NCI-H460 (cell line): Measurements from ENCODE around the gene BAIAP2L2. TPM values are rescaled to one million over a fixed set of nuclear protein-coding genes. Genes with fewer than 3 reads are reported as not detected.

Experiments used
- DNase-seq: peaks from one replicate; pipeline ENCODE4 v3.0.0-alpha.2; 2016; ENCODE audit warnings: low read depth; ENCODE audit errors: extremely low read depth
- total RNA-seq: library from RNA; depleted of rRNA; stranded (reverse); fragments of >200 nt; shearing (Covaris generic); gene quantifications from 2 replicates; pipeline ENCODE4 v1.2.3, GENCODE V29; 2014

The BAIAP2L2 gene
- total RNA-seq, 1 experiment from 2014 or later, result not detected

- no peak for DNase-seq
These were observed 1.7 kb downstream of the BAIAP2L2 start for GRCh38 chr22:38108561-38109319.

DNA sequence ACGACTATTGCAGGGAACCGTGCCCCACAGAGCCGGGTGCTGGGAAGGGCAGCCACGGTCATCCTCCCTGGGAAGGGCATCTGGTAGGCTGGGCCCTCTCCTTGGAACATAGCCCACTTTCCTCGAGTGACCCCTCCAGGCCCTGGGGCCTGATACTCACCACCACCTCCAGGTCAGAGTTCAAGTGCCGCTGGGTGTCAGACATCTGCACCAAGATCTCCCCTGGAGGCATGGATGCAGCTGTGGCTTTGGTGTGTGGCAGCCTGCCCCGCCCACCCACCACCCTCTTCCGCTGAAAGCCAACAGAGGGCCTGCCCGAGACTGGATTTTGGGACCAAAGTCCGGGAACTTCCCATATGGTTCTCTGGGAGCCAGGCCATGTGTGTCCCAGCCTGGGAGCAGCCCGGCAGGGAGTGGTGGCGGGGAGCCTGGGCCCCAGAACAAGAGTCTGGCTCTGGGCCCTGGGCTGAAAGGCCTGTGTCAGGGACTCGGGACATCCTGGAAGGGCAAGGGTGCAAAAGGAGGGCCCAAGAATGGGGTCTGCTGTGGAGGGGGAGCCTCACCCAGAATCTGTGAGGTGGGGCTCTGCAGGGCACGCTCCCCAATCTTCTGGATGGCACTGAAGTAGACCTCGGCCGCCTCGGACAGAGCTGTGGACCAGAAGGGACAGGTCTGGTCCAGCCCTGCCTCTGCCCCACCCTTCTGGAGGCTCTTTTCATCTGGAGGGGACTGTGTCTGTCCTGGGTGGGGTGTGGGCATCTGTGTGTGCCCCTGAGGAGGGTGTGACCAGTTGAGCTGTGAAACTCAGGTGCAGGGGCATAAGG is 2.6 kb downstream of the BAIAP2L2 start:
- DNase-seq, result no peak

- DNase-seq, result no peak
These were observed 3.5 kb downstream of the BAIAP2L2 start for GRCh38 chr22:38106814-38107578.

DNA sequence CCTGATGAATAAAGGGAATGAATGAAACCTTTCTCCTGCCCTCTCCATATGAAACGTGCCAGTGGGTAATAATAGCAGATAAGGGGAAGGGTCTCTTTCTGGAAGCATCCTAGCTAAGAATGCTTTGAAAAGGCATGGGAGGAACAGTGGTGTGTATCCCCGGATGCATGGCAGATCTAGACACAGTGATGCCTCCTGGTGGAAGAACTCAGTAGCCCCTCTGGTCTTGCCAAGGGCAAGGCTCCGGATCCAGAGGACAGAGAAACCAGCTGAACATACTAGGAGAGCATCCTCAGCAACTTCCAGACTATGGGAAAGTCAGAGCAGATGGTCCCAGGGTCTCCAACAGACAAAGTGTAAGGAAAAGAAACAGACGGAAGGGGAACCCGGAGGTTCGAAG is 6.4 kb downstream of the BAIAP2L2 start:
- DNase-seq, result no peak

- DNase-seq, result no peak
These were observed 6.8 kb downstream of the BAIAP2L2 start for GRCh38 chr22:38103641-38104040.

DNA sequence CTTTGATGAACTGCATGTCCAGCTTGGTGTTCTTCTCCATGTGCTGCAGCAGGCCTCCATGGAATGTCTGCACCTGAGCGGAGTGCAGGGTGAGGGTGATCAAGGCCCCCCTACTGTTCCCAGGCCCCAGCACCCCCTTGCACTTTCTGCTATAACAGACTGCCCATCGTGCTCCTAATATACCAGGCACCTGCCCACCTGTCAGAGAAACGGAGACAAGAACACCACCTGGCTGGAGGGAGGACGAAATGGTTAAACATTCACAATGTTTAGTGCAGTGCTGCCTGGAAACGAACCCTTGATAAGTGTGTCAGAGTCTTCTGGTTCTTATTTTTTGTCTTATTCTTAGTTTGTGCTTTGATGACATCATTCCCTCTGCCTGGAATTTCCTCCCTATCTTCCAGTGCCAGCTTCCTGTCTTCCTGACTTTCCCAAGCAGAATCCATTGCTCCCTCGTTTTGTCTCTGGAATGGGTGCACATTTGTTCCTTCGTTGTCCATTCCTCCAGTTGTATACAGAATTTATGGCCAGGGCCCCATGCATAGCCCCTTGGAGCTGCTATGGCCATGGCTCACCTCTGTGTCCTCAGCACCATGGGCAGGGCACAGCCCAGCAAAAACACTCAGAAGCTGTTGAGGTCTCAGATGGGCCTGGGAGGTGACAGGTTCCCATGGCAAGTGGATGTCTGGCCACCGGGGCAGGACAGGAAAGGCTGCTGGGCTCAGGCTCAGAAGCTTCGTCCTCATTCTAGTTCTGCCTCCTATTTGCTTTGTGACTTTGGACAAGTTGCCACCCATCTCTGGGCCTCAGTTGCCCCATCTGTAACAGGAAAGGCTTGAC is 11.9 kb downstream of the BAIAP2L2 start:
- no peak for DNase-seq

- no peak for DNase-seq
These were observed 12.7 kb downstream of the BAIAP2L2 start for GRCh38 chr22:38097557-38098409.

DNA sequence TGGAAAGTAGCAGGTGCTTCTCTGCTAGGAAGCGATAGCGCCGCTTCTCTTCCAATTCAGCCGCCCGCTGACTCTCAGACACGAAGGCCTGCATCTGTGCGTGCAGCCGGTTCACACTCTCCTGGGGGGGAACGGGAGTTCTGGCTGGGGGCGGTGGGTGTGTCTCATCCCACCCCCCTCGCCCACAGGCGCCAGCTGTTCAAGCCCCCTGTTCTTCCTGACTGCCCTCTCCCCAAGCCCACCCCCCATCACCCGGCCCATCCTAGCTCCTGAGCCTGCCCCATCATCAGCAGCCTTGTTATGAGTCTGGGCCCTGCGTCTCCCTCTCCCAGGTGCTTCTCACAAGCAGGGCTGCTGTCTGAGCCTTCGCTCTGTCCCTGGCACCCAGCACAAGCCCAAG is 13.4 kb downstream of the BAIAP2L2 start:
- DNase-seq, result no peak

GRCh38 chr22:38089474-38089851 is 21.0 kb downstream of the BAIAP2L2 start:
- no peak for DNase-seq

- no peak for DNase-seq
These were observed 21.6 kb downstream of the BAIAP2L2 start for GRCh38 chr22:38088629-38089473.

GRCh38 chr22:38087855-38088254 is 22.6 kb downstream of the BAIAP2L2 start:
- no peak for DNase-seq

GRCh38 chr22:38086942-38087341 is 23.5 kb downstream of the BAIAP2L2 start:
- no peak for DNase-seq

DNA sequence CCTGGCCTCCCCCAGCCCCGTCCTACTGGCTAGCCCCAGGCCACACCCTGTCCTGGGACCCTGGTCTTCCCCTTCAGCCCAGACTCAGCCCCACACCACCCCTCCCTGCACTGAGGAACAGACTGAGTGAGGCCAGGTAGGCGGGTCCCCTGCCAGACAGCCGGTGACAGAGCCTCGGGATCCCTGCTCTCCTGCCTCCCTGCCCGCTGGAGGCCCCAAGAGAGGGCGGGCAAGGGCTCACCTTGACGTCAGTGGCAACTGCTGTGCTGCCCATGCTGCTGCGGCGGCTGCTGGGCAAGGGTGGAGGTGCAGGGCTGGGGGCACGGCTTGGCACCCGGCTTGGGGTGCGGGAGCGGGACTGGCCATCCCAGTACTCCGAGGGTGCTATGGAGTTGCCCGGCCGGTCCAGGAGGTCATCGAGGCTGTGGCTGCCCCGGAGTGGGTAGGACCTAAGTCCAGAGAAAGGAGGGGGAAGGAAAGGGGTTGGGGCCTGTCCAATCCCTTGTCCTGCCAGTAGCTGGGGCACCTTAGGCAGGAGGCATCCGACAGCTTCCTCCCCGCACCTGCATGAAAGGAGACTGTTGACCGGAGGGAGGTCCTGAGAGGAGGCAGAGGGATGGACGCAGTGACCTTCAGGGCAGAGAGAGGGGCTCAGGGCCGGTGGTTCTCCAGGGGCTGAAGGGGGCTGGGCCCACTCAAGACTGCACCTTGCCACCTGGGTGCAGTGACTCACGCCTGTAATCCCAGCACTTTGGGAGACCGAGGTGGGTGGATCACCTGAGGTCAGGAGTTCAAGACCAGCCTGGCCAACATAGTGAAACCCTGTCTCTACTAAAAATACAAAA is 24.3 kb downstream of the BAIAP2L2 start:
- DNase-seq, result no peak

- DNase-seq, result no peak
These were observed 25.0 kb downstream of the BAIAP2L2 start for GRCh38 chr22:38085501-38085900.

GRCh38 chr22:38085056-38085455 is 25.4 kb downstream of the BAIAP2L2 start:
- no peak for DNase-seq

GRCh38 chr22:38083931-38084631 is 26.4 kb downstream of the BAIAP2L2 start, which contains the start of gene SLC16A8:
TSS of gene SLC16A8 (minus strand) at chr22:38084184. CDS start at chr22:38082873, 1,311 bp downstream.
- no peak for DNase-seq
